ENCODE measurements around the gene PEPD.

The PEPD gene

GRCh38 chr19:33428627-33429125 lies 92.9 kb downstream of the PEPD start:
- Histone ChIP-seq H4K20me1 (ENCODE audit: insufficient read depth, low read length, poor library complexity, severe bottlenecking) (no peaks in the 10 kb centered on the region), H3K9me2 (replicated peaks; ENCODE audit: low read depth, low read length) (no peaks in the 10 kb centered on the region), H3K9me3 (ENCODE audit: insufficient read depth, low read depth, low read length) (no peaks in the 10 kb centered on the region), H3K4me3 (ENCODE audit: low read length, poor library complexity, severe bottlenecking) (no peak overlapping the region), H3K27me3 (ENCODE audit: insufficient read depth, low read length, poor library complexity, severe bottlenecking) (no peaks in the 10 kb centered on the region), H3K4me1 (ENCODE audit: insufficient read depth, low read length, poor library complexity, severe bottlenecking) (peaks cover 21% of the 10 kb centered on the region), H2AFZ (ENCODE audit: low read length) (no peak overlapping the region), H3K36me3 (ENCODE audit: insufficient read depth, low read length) (no peaks in the 10 kb centered on the region), H3K9ac (ENCODE audit: low read depth, low read length, poor library complexity, severe bottlenecking) (no peak overlapping the region), H3K79me2 (ENCODE audit: insufficient read depth, low read length) (no peaks in the 10 kb centered on the region), H3F3A (ENCODE audit: low read depth) (peaks cover 3% of the 10 kb centered on the region; the same call in 1 of the 2 replicates), H3K4me2 (ENCODE audit: low read depth, low read length, poor library complexity, severe bottlenecking) (no peak overlapping the region)
- TF ChIP-seq EZH2phosphoT487 (IDR thresholded peaks at IDR 0.05; ENCODE audit: borderline replicate concordance) (no peak), CTCF (conservative IDR thresholded peaks at IDR 0.05; ENCODE audit: low read length) (no peak)

GRCh38 chr19:33427801-33428626 lies 93.6 kb downstream of the PEPD start:
- H3K79me2 ChIP-seq (ENCODE audit: insufficient read depth, low read length): no peaks in the 10 kb centered on the region
- H3K9me2 ChIP-seq (replicated peaks; ENCODE audit: low read depth, low read length): no peaks in the 10 kb centered on the region
- peaks cover 21% of the 10 kb centered on the region for H3K4me1 ChIP-seq (ENCODE audit: insufficient read depth, low read length, poor library complexity, severe bottlenecking)
- H3K4me3 ChIP-seq (ENCODE audit: low read length, poor library complexity, severe bottlenecking): no peak overlapping the region
- H3K9ac ChIP-seq (ENCODE audit: low read depth, low read length, poor library complexity, severe bottlenecking): no peak overlapping the region
- H3K9me3 ChIP-seq (ENCODE audit: insufficient read depth, low read depth, low read length): no peaks in the 10 kb centered on the region
- H3K27me3 ChIP-seq (ENCODE audit: insufficient read depth, low read length, poor library complexity, severe bottlenecking): no peaks in the 10 kb centered on the region
- no peak overlapping the region for H2AFZ ChIP-seq (ENCODE audit: low read length)
- TF ChIP-seq EZH2phosphoT487 (IDR thresholded peaks at IDR 0.05; ENCODE audit: borderline replicate concordance) (no peak), CTCF (conservative IDR thresholded peaks at IDR 0.05; ENCODE audit: low read length) (peak; percentile 49)
- peaks cover 3% of the 10 kb centered on the region; the same call in 1 of the 2 replicates for H3F3A ChIP-seq (ENCODE audit: low read depth)
- no peaks in the 10 kb centered on the region for H4K20me1 ChIP-seq (ENCODE audit: insufficient read depth, low read length, poor library complexity, severe bottlenecking)
- H3K4me2 ChIP-seq (ENCODE audit: low read depth, low read length, poor library complexity, severe bottlenecking): no peak overlapping the region
- H3K36me3 ChIP-seq (ENCODE audit: insufficient read depth, low read length): no peaks in the 10 kb centered on the region

GRCh38 chr19:33426621-33427361 lies 94.8 kb downstream of the PEPD start:
- H3F3A ChIP-seq (ENCODE audit: low read depth): peaks cover 3% of the 10 kb centered on the region; the same call in 1 of the 2 replicates
- no peaks in the 10 kb centered on the region for H3K9me3 ChIP-seq (ENCODE audit: insufficient read depth, low read depth, low read length)
- no peaks in the 10 kb centered on the region for H3K27me3 ChIP-seq (ENCODE audit: insufficient read depth, low read length, poor library complexity, severe bottlenecking)
- no peaks in the 10 kb centered on the region for H3K9me2 ChIP-seq (replicated peaks; ENCODE audit: low read depth, low read length)
- no peaks in the 10 kb centered on the region for H4K20me1 ChIP-seq (ENCODE audit: insufficient read depth, low read length, poor library complexity, severe bottlenecking)
- H3K4me2 ChIP-seq (ENCODE audit: low read depth, low read length, poor library complexity, severe bottlenecking): no peak overlapping the region
- no peak overlapping the region for H3K4me3 ChIP-seq (ENCODE audit: low read length, poor library complexity, severe bottlenecking)
- TF ChIP-seq CTCF (conservative IDR thresholded peaks at IDR 0.05; ENCODE audit: low read length): no peak
- TF ChIP-seq EZH2phosphoT487 (IDR thresholded peaks at IDR 0.05; ENCODE audit: borderline replicate concordance): no peak
- no peak overlapping the region for H2AFZ ChIP-seq (ENCODE audit: low read length)
- H3K79me2 ChIP-seq (ENCODE audit: insufficient read depth, low read length): no peaks in the 10 kb centered on the region
- H3K36me3 ChIP-seq (ENCODE audit: insufficient read depth, low read length): no peaks in the 10 kb centered on the region
- no peak overlapping the region for H3K9ac ChIP-seq (ENCODE audit: low read depth, low read length, poor library complexity, severe bottlenecking)
- peaks cover 21% of the 10 kb centered on the region for H3K4me1 ChIP-seq (ENCODE audit: insufficient read depth, low read length, poor library complexity, severe bottlenecking)
